Activated naive CD8-positive, alpha-beta T cell treated with anti-CD3 and anti-CD28 coated beads, Interleukin-2, amount 50 U/mL, for 16 hours (primary cell): ENCODE results near the gene PPIP5K1.
"Not testable (repeated sequence)": the region's sequence is repeated elsewhere in the genome, so short reads cannot be mapped to it uniquely, and the experiment has no call there.

ENCODE experiments used
- DNase-seq: peaks from one replicate; pipeline ENCODE4 v3.0.0-alpha.2; 2020; ENCODE audit warnings: low read depth, low spot score

The PPIP5K1 gene

DNA sequence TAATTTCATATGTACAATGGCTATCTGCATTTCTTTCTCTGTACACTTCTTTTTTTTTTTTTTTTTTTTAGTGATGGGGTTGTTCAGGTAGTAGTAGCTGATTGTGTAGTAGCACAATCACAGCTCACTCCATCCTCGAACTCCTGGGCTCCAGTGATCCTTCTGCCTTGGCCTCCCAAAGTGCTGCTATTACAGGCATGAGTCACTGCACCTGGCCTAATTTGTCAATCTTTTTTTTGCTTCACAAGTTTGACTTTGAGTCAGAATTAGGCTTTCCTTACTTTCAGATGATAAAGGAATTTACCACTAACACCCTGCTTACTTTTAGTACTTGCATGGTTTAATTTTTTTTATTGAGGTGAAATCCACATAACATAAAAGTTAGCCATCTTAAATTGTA, 44.6 kb downstream of the PPIP5K1 start:
- DNase-seq = no peak

DNA sequence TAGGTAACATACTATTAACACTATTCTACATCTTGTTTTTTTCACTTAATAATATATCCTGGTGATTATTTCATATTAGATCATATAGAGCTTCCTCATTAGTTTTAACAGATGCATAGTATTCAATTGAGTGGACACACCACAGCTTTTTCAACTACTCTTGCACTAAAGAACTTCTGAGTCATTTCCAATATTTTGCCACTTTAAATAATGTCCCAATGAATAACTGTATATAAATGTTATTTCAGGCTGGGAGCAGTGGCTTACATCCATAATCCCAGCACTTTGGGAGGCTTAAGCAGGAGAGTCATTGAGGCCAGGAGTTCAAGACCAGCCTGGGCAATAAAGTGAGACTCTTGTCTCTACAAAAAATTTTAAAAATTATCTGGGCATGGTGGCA, 45.7 kb downstream of the PPIP5K1 start:
- no peak for DNase-seq

DNA sequence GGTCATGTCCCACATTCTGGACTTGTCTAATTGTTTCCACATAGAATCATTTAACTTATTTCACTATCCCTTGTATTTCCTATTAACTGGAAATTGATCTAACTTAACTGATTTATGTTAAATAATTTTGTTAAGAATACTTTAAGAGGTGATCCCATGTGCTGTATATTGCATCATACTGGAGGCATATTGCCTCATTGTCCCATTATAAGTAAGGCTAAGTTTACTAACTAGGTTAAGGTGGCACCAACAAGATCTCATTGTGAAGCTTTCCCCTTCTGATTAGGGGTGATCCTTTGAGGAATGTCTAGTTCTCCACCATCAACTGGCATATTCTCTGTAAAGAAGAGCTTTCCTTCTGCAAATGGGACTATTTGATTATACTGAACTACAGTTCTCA, 48.2 kb downstream of the PPIP5K1 start:
- no peak for DNase-seq

DNA sequence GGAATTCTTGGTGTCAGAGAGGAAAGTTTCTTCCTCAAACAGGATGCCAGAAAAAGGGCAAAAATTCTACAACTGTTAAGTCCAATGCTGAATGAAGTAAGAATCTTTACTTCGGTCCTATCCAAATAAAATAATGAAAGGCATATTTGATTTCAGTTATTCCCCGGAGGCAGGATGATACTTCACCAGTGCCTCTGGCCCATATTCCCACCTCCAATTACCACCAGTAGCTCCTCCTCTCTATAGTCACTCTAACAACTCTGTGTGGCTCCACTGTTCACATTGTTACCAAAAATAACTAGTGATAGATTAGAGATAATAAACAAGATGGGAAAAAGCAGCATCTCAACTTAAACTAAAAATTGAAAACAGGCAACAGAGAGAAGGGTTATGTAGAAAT, 51.9 kb downstream of the PPIP5K1 start:
- no peak for DNase-seq

DNA sequence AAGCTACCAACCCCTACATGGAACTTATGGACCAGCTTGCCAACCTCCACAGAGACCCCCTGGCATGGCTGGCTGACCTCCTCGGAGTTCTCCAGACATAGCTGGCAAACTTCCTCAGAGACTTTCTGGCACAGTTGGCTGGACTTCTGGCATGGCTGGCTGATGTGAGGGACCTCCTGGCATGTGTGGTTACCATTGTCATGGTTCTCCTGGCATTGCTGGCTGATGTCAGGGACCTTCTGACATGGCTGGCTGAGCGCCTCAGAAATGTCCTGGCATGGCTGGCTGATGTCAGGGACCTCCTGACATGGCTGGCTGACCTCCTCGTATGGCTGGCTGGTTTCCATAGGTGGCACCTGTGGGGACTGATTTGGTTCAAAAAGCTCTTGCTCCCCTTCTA, 55.1 kb downstream of the PPIP5K1 start:
- DNase-seq = no peak

DNA sequence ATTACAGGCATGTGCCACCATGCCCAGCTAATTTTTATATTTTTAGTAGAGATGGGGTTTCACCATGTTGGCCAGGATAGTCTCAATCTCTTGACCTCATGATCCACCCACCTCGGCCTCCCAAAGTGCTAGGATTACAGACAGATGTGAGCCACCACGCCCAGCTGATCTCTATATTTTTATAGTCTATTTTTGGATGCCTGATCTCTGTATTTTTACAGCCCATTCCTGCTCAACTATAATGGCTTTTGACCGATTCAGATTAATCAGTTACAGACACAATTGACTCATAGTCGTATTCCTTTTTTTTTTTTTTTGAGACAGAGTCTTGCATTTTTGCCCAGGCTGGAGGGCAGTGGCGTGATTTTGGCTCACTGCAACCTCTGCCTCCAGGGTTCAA, 57.2 kb downstream of the PPIP5K1 start:
- DNase-seq = not testable (repeated sequence)

DNA sequence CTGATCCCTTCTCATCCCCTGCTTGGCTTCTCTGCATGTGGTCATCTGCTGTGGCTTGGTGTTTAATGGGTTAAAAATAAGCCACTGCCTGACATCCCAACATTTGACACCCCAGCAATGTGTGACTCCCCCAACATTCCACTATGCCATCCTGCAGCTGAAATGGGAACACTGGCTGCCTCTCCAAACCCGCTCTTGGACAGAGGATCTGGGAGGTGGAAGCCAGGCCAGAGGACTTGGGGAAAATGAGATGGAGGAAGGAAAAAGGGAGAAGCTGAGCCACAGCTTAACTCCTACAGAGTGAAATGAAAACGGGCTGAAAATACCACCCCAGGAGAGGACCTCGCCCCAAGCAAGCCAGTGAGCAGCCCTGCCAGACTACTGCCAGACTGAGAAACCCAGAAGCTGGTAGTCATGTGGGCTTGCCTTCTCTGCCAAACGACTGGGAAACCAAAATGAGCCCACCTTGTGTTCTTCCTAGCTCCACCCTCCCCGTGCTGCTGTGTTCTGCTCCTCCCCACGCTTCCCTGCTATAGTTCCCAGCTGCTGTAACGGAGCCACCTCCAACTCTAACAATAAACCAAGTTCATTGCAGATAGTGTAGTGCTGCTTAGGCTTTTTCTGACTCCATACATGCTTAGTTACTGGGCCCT, 58.9 kb downstream of the PPIP5K1 start:
- no peak for DNase-seq

DNA sequence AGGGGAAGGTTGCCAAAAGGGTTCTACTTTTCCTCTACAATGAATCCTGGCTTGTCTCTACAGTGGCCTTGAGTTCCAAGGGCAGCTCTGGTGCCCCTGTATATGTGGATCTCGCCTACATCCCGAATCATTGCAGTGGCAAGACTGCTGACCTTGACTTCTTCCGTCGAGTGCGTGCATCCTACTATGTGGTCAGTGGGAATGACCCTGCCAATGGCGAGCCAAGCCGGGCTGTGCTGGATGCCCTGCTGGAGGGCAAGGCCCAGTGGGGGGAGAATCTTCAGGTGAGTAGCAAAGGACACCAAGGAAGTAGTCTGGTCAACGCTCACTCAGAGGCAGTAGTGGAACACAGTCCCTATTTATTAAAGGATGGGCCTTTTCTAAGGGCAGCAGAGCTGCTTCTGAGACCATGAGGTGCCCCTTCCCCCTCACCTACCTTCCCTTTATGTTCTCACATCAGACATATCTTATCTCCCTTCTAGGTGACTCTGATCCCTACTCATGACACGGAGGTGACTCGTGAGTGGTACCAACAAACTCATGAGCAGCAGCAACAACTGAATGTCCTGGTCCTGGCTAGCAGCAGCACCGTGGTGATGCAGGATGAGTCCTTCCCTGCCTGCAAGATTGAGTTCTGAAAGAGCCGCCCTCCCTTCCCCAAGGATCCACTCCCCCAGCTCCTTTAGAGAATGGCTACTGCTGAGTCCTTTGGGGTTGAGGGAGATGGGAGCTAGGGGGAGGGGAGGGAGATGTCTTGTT, 60.2 kb downstream of the PPIP5K1 start:
- DNase-seq = no peak

DNA sequence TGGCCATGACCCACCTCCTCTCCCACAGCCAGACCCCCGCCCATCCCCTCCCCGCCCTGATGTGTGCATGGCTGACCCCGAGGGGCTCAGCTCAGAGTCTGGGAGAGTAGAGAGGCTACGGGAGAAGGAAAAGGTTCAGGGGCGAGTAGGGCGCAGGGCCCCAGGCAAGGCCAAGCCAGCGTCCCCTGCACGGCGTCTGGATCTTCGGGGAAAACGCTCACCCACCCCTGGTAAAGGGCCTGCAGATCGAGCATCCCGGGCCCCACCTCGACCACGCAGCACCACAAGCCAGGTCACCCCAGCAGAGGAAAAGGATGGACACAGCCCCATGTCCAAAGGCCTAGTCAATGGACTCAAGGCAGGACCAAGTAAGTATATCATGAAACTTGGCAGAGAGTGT, 60.9 kb downstream of the PPIP5K1 start:
- no peak for DNase-seq

DNA sequence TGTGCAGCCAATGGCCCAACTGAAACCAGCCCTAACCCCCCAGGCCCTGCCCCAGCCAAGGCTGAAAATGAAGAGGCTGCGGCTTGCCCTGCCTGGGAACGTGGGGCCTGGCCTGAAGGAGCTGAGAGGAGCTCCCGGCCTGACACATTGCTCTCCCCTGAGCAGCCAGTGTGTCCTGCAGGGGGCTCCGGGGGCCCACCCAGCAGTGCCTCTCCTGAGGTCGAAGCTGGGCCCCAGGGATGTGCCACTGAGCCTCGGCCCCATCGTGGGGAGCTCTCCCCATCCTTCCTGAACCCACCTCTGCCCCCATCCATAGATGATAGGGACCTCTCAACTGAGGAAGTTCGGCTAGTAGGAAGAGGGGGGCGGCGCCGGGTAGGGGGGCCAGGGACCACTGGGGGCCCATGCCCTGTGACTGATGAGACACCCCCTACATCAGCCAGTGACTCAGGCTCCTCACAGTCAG, 61.4 kb downstream of the PPIP5K1 start:
- no peak for DNase-seq

DNA sequence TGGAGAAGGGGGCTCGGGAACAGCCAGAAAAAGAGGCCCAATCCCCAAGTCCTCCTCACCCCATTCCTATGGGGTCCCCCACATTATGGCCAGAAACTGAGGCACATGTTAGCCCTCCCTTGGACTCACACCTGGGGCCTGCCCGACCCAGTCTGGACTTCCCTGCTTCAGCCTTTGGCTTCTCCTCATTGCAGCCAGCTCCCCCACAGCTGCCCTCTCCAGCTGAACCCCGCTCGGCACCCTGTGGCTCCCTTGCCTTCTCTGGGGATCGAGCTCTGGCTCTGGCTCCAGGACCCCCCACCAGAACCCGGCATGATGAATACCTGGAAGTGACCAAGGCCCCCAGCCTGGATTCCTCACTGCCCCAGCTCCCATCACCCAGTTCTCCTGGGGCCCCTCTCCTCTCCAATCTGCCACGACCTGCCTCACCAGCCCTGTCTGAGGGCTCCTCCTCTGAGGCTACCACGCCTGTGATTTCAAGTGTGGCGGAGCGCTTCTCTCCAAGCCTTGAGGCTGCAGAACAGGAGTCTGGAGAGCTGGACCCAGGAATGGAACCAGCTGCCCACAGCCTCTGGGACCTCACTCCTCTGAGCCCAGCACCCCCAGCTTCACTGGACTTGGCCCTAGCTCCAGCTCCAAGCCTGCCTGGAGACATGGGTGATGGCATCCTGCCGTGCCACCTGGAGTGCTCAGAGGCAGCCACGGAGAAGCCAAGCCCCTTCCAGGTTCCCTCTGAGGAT, 62.0 kb downstream of the PPIP5K1 start:
- DNase-seq = no peak

DNA sequence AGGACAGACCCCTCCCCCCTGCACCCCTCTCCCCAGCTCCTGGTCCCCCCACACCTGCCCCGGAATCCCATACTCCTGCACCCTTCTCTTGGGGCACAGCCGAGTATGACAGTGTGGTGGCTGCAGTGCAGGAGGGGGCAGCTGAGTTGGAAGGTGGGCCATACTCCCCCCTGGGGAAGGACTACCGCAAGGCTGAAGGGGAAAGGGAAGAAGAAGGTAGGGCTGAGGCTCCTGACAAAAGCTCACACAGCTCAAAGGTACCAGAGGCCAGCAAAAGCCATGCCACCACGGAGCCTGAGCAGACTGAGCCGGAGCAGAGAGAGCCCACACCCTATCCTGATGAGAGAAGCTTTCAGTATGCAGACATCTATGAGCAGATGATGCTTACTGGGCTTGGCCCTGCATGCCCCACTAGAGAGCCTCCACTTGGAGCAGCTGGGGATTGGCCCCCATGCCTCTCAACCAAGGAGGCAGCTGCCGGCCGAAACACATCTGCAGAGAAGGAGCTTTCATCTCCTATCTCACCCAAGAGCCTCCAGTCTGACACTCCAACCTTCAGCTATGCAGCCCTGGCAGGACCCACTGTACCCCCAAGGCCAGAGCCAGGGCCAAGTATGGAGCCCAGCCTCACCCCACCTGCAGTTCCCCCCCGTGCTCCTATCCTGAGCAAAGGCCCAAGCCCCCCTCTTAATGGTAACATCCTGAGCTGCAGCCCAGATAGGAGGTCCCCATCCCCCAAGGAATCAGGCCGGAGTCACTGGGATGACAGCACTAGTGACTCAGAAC, 62.8 kb downstream of the PPIP5K1 start:
- DNase-seq = no peak

DNA sequence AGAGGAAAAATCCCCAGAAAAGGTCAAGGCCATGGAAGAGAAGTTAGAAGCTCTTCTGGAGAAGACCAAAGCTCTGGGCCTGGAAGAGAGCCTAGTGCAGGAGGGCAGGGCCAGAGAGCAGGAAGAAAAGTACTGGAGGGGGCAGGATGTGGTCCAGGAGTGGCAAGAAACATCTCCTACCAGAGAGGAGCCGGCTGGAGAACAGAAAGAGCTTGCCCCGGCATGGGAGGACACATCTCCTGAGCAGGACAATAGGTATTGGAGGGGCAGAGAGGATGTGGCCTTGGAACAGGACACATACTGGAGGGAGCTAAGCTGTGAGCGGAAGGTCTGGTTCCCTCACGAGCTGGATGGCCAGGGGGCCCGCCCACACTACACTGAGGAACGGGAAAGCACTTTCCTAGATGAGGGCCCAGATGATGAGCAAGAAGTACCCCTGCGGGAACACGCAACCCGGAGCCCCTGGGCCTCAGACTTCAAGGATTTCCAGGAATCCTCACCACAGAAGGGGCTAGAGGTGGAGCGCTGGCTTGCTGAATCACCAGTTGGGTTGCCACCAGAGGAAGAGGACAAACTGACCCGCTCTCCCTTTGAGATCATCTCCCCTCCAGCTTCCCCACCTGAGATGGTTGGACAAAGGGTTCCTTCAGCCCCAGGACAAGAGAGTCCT, 63.6 kb downstream of the PPIP5K1 start:
- DNase-seq = no peak

DNA sequence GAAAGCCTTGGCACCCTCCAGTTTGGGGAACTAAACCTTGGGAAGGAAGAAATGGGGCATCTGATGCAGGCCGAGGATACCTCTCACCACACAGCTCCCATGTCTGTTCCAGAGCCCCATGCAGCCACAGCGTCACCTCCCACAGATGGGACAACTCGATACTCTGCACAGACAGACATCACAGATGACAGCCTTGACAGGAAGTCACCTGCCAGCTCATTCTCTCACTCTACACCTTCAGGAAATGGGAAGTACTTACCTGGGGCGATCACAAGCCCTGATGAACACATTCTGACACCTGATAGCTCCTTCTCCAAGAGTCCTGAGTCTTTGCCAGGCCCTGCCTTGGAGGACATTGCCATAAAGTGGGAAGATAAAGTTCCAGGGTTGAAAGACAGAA, 64.9 kb downstream of the PPIP5K1 start:
- DNase-seq = no peak

DNA sequence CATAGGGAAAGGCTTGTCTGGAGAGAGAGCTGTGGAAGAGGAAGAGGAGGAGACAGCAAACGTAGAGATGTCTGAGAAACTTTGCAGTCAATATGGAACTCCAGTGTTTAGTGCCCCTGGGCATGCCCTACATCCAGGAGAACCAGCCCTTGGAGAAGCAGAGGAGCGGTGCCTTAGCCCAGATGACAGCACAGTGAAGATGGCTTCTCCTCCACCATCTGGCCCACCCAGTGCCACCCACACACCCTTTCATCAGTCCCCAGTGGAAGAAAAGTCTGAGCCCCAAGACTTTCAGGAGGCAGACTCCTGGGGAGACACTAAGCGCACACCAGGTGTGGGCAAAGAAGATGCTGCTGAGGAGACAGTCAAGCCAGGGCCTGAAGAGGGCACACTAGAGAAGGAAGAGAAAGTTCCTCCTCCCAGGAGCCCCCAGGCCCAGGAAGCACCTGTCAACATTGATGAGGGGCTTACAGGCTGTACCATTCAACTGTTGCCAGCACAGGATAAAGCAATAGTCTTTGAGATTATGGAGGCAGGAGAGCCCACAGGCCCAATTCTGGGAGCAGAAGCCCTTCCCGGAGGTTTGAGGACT, 65.7 kb downstream of the PPIP5K1 start:
- DNase-seq = no peak

DNA sequence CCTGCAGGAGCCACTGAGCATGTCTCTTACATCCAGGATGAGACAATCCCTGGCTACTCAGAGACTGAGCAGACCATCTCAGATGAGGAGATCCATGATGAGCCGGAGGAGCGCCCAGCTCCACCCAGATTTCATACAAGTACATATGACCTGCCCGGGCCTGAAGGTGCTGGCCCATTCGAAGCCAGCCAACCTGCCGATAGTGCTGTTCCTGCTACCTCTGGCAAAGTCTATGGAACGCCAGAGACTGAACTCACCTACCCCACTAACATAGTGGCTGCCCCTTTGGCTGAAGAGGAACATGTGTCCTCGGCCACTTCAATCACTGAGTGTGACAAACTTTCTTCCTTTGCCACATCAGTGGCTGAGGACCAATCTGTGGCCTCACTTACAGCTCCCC, 66.4 kb downstream of the PPIP5K1 start:
- no peak for DNase-seq

DNA sequence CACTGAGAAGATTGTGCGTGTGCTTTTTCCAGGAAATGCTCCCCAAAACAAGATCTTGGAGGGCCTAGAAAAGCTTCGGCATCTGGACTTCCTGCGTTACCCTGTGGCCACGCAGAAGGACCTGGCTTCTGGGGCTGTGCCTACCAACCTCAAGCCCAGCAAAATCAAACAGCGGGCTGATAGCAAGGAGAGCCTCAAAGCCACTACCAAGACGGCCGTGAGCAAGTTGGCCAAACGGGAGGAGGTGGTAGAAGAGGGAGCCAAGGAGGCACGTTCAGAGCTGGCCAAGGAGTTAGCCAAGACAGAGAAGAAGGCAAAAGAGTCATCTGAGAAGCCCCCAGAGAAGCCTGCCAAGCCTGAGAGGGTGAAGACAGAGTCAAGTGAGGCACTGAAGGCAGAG, 67.8 kb downstream of the PPIP5K1 start:
- DNase-seq = no peak

DNA sequence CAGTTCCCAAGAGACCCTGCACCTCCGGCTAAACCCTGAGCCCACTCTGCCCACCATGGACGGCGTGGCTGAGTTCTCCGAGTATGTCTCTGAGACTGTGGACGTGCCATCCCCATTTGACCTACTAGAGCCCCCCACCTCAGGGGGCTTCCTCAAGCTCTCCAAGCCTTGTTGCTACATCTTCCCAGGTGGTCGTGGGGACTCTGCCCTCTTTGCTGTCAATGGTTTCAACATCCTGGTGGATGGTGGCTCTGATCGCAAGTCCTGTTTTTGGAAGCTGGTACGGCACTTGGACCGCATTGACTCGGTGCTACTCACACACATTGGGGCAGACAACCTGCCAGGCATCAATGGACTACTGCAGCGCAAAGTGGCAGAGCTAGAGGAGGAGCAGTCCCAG, 68.6 kb downstream of the PPIP5K1 start:
- no peak for DNase-seq

DNA sequence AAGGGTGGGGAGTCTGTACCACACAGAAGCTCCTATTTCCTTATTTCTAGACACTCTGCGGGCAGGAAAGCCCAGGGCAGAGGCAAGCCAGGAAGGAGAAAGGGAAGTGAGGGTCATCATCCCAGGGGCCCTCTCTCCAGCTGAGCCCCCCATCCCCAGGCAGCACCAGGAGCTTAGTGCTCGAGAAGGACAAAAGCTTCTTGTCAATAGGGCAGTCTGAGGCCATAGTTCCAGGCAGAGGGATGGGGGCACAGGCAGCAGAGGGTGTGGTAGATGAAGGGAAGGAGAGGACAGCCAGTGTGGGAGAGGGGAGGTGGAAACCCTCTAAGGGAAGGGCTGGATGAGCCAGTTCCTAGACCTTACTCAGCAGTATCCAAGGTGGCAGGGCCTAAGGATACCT, 69.9 kb downstream of the PPIP5K1 start:
- DNase-seq = no peak

DNA sequence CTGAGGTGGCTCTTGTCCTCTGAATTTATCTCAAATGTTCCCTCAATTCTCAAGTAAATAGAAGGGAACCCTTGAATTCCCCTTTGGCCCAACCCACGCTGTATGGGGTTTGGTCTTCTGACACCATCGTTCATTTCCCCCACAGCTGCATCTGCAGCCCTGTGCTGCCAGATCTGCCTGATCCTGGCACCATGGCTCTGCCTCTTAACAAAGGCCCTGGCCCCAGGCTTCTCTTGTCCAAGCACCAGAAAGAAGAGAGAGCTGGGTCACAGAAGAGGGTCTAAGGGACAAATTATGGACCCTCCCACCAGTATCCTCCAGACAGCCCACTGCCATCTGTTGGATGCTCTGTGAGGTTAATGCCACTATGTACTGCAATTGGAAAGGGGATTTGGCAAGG, 70.8 kb downstream of the PPIP5K1 start:
- DNase-seq = no peak

DNA sequence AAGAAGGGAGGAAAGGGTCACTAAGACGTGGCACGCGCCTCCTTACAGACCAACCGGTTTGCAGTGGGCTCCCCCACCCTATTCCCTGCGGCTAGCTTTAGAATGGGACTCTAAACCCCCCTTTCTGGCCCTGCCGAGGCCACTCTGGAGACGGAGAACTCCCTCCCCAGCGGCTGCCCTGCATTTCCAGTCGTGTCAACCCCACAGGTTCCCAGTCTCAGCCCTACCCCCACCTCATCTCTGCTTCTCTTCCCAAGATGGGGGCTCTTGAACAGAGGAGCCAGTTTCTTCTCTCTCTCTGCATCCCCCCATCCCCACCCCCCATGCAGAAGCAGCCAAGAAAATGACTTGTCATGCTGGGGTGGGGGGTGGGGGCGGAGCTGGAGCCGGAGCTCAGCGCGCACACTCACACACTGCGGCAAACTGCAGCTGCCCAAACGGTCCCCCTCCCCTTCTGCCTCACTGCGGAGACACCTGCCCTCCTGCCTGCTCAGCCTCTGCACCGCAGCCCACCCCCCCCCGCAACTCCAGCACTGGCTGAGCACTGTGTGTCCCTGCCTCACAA, 71.7 kb downstream of the PPIP5K1 start:
- no peak for DNase-seq
